Ascending aorta (tissue), 2 donors: ENCODE results near the gene MPP7. TPM values are rescaled to one million over a fixed set of nuclear protein-coding genes. Genes with fewer than 3 reads are reported as not detected.

Source experiments
- DNase-seq, 2 donors: peaks; one replicate each; pipeline ENCODE4 v3.0.0-alpha.2; 2019; ENCODE audit warnings: low spot score in 2 of 2
- H3K27ac ChIP-seq, 2 donors: fragments of 200-600 bp; sonication (generic); one replicate each; pipeline ENCODE4 v1.5.1; 2016 to 2017; ENCODE audit warnings: mild to moderate bottlenecking in 1 of 2
- H3K27me3 ChIP-seq: fragments of 200-600 bp; sonication (generic); one replicate; pipeline ENCODE4 v1.5.1; 2017
- H3K36me3 ChIP-seq, 2 donors: fragments of 200-600 bp; sonication (generic); one replicate each; pipeline ENCODE4 v1.5.1; 2016
- H3K4me1 ChIP-seq, 2 donors: fragments of 200-600 bp; sonication (generic); one replicate each; pipeline ENCODE4 v1.5.1; 2016 to 2017; ENCODE audit warnings: mild to moderate bottlenecking in 1 of 2
- H3K4me3 ChIP-seq, 2 donors: fragments of 200-600 bp; sonication (generic); one replicate each; pipeline ENCODE4 v1.5.1; 2016 to 2017; ENCODE audit warnings: mild to moderate bottlenecking in 1 of 2
- H3K9me3 ChIP-seq, 2 donors: fragments of 200-600 bp; sonication (generic); one replicate each; pipeline ENCODE4 v1.5.1; 2016
- CTCF ChIP-seq, 3 experiments: fragments of 200-600 bp in 2 of 3; fragments of 450-650 bp in 1 of 3; sonication (generic) in 2 of 3; IDR thresholded peaks; one replicate each; pipeline ENCODE4 v1.5.1; 2016 to 2019; ENCODE audit warnings: antibody characterized with exemption in 3 of 3, mild to moderate bottlenecking in 1 of 3, moderate library complexity in 1 of 3
- intact Hi-C: fragments of 100-400 bp; cut with DNase I; formaldehyde crosslinking; loops from one replicate; pipeline ENCODE4 v1.15.1; 2023
- total RNA-seq: library from RNA; depleted of rRNA; stranded (reverse); fragments of >200 nt; gene quantifications from one replicate; pipeline ENCODE4 v1.1.0, GENCODE V29; 2016

Gene MPP7
- total RNA-seq, 1 donor from 2014 or later, result 43.9 TPM

- intact Hi-C loops, result loop anchor here (2.0 to 5.0 kb wide), 3 partner anchors 13 to 1040 kb away; partner anchors contain the start of genes ACBD5 and MPP7
- H3K27ac ChIP-seq, result peak overlapping the region; percentile 83 to 87
Observed at GRCh38 chr10:28281726-28282315, 21.0 kb downstream of the MPP7 start.

GRCh38 chr10:28280652-28281051, 22.2 kb downstream of the MPP7 start:
- intact Hi-C loops, result loop anchor here (1.0 to 5.0 kb wide), 4 partner anchors 14 to 1038 kb away; partner anchors contain the start of genes ACBD5 and MPP7
- Histone ChIP-seq H3K4me3 (no peak overlapping the region), H3K4me1 (peaks cover 3 to 65% of the 10 kb centered on the region in 2 donors), H3K36me3 (no peaks in the 10 kb centered on the region), H3K27me3 (no peaks in the 10 kb centered on the region), H3K9me3 (no peaks in the 10 kb centered on the region), H3K27ac (peak overlapping the region; percentile 83 to 87)
- peak; percentile 11 to 90 for DNase-seq
- TF ChIP-seq CTCF (IDR thresholded peaks at IDR 0.05), result peak in 1 of 3 experiments; percentile 11

More at GRCh38 chr10:28281726-28282315, 21.0 kb downstream of the MPP7 start:
- peaks cover 3 to 71% of the 10 kb centered on the region in 2 donors for H3K4me1 ChIP-seq
- H3K27me3 ChIP-seq, result no peaks in the 10 kb centered on the region
- no peak overlapping the region for H3K4me3 ChIP-seq
- no peaks in the 10 kb centered on the region for H3K9me3 ChIP-seq
- no peaks in the 10 kb centered on the region for H3K36me3 ChIP-seq
- no peak for DNase-seq
- TF ChIP-seq CTCF (IDR thresholded peaks at IDR 0.05), result no peak

DNA sequence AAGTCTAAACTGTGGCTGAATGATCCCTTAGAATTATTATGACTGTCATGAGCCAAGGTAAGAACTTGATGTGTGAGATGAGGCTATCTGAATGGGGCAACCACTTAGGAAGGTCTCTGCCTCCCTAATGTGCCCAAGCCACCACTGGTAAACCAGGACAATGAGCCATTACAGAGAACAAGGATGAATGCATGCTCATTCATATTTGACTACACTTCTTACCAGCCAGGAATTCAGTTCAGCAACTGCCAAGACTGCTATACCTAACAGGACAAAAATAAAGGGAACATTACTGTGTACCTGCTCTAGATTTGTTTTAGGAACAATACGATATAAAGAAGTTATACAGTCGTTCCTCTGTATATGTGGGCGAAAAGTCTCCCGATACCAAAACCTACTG, 23.0 kb downstream of the MPP7 start:
- intact Hi-C loops, result loop anchor here (1.0 to 5.0 kb wide), 4 partner anchors 15 to 1038 kb away; partner anchors contain the start of genes ACBD5 and MPP7
- H3K27me3 ChIP-seq, result no peaks in the 10 kb centered on the region
- no peaks in the 10 kb centered on the region for H3K36me3 ChIP-seq
- TF ChIP-seq CTCF (IDR thresholded peaks at IDR 0.05), result no peak
- DNase-seq, result no peak
- H3K27ac ChIP-seq, result peak overlapping the region; percentile 58 to 83
- H3K9me3 ChIP-seq, result no peaks in the 10 kb centered on the region
- peaks cover 3 to 61% of the 10 kb centered on the region in 2 donors for H3K4me1 ChIP-seq
- H3K4me3 ChIP-seq, result no peak overlapping the region

- intact Hi-C loops, result no loop called here
- H3K4me3 ChIP-seq, result no peak overlapping the region
- H3K4me1 ChIP-seq, result peaks cover 3 to 55% of the 10 kb centered on the region in 2 donors
- H3K27ac ChIP-seq, result peak overlapping the region; percentile 58 to 83
- H3K9me3 ChIP-seq, result no peaks in the 10 kb centered on the region
- no peaks in the 10 kb centered on the region for H3K27me3 ChIP-seq
- TF ChIP-seq CTCF (IDR thresholded peaks at IDR 0.05), result no peak
- DNase-seq, result no peak
- no peaks in the 10 kb centered on the region for H3K36me3 ChIP-seq
Observed at GRCh38 chr10:28278842-28279241, 24.0 kb downstream of the MPP7 start.

- DNase-seq, result no peak
- intact Hi-C loops, result no loop called here
- H3K36me3 ChIP-seq, result no peaks in the 10 kb centered on the region
Observed at GRCh38 chr10:28276384-28276783, 26.5 kb downstream of the MPP7 start.

More at GRCh38 chr10:28276384-28276783, 26.5 kb downstream of the MPP7 start:
- no peak for TF ChIP-seq CTCF (IDR thresholded peaks at IDR 0.05)
- no peaks in the 10 kb centered on the region for H3K27me3 ChIP-seq
- no peaks in the 10 kb centered on the region for H3K9me3 ChIP-seq
- H3K4me3 ChIP-seq, result no peak overlapping the region
- peak overlapping the region in 1 of 2 donors; percentile 43 for H3K27ac ChIP-seq
- H3K4me1 ChIP-seq, result peaks cover 3 to 40% of the 10 kb centered on the region in 2 donors
